OCI-LY7 (cell line): ENCODE data around the gene KIAA0930. TPM values are rescaled to one million over a fixed set of nuclear protein-coding genes. Genes with fewer than 3 reads are reported as not detected.
A peak's percentile ranks its signal among the peaks of the same experiment; 100 is the strongest.

Experiments
- BruUV-seq: library from RNA; stranded (reverse); fragments of 400-500 nt; replicated peaks from 2 replicates; lab custom pipeline; 2021; lab: Mats Ljungman, UMichigan
- CTCF ChIA-PET: fragments of 300-600 bp; sonication (Branson Sonifier 250); formaldehyde crosslinking; loops from one replicate; lab custom pipeline; 2022; ENCODE audit warnings: antibody characterized with exemption; ENCODE audit not compliant: unreplicated experiment; lab: Charles Lee
- POLR2A ChIA-PET: fragments of 300-600 bp; sonication (Branson Sonifier 250); formaldehyde crosslinking; loops from one replicate; lab custom pipeline; 2022; ENCODE audit warnings: antibody characterized with exemption; lab: Charles Lee
- DNase-seq: peaks from one replicate; pipeline ENCODE4 v3.0.0-alpha.2; 2015; ENCODE audit warnings: low spot score
- H2AFZ ChIP-seq: fragments of 200-600 bp; sonication (generic), shearing (Covaris generic); 2 replicates; pipeline ENCODE4 v1.6.1; 2014; ENCODE audit warnings: mild to moderate bottlenecking, antibody characterized with exemption, low read length, moderate library complexity
- H3K27ac ChIP-seq: fragments of 200-600 bp; sonication (generic); 2 replicates; pipeline ENCODE4 v1.5.1; 2014; ENCODE audit warnings: mixed run types, low read depth, mild to moderate bottlenecking, moderate library complexity, low read length, inconsistent platforms; ENCODE audit not compliant: poor library complexity, severe bottlenecking
- H3K36me3 ChIP-seq: fragments of 200-600 bp; sonication (generic); 2 replicates; pipeline ENCODE4 v1.6.1; 2014; ENCODE audit warnings: mild to moderate bottlenecking, antibody characterized with exemption, low read length, moderate library complexity, mixed read lengths; ENCODE audit not compliant: insufficient read depth
- H3K4me1 ChIP-seq: fragments of 200-600 bp; sonication (generic); 2 replicates; pipeline ENCODE4 v1.5.1; 2014; ENCODE audit warnings: mild to moderate bottlenecking, low read length; ENCODE audit not compliant: insufficient read depth, poor library complexity, severe bottlenecking
- H3K4me2 ChIP-seq: fragments of 200-600 bp; sonication (generic); 2 replicates; pipeline ENCODE4 v1.6.1; 2014; ENCODE audit warnings: mild to moderate bottlenecking, low read length
- H3K4me3 ChIP-seq: fragments of 200-600 bp; sonication (generic); 2 replicates; pipeline ENCODE4 v1.5.1; 2014; ENCODE audit warnings: mild to moderate bottlenecking, low read depth, low read length; ENCODE audit not compliant: poor library complexity, severe bottlenecking
- H3K79me2 ChIP-seq: fragments of 200-600 bp; sonication (generic); 2 replicates; pipeline ENCODE4 v1.6.1; 2016; ENCODE audit warnings: low read depth, mild to moderate bottlenecking, low read length, moderate library complexity, mixed read lengths; ENCODE audit not compliant: insufficient read depth
- H3K9me2 ChIP-seq: fragments of 200-600 bp; sonication (generic); 2 replicates; pipeline ENCODE4 v1.6.1; 2016; ENCODE audit warnings: mild to moderate bottlenecking, low read length, mixed read lengths; ENCODE audit not compliant: insufficient read depth
- H3K9me3 ChIP-seq: fragments of 200-600 bp; sonication (generic); 2 replicates; pipeline ENCODE4 v1.6.1; 2014; ENCODE audit warnings: mild to moderate bottlenecking, mixed run types, low read length, mixed read lengths
- H4K20me1 ChIP-seq: fragments of 200-600 bp; sonication (generic); 2 replicates; pipeline ENCODE4 v1.6.1; 2014; ENCODE audit warnings: mild to moderate bottlenecking, antibody characterized with exemption, low read length, moderate library complexity, mixed read lengths; ENCODE audit not compliant: insufficient read depth
- EZH2phosphoT487 ChIP-seq: fragments of 200-600 bp; sonication (generic); IDR thresholded peaks from 2 replicates; pipeline ENCODE4 v1.6.1; 2018; ENCODE audit warnings: low read depth, borderline replicate concordance, mild to moderate bottlenecking, mixed run types, antibody characterized with exemption, low read length, moderate library complexity, mixed read lengths
- intact Hi-C: fragments of 100-400 bp; cut with micrococcal nuclease; formaldehyde crosslinking; loops from one replicate; pipeline ENCODE4 v1.10.0; 2022; ENCODE audit not compliant: unreplicated experiment
- total RNA-seq, 2 experiments: library from RNA; depleted of rRNA in 1 of 2; stranded (reverse); fragments of >200 nt in 1 of 2; shearing (Covaris generic) in 1 of 2; gene quantifications; 2 replicates each; pipeline ENCODE4 v1.2.3, GENCODE V29; 2014 to 2022
- TF ChIP-seq, protein P1 (sequence below): fragments of 200-600 bp; sonication (generic); conservative IDR thresholded peaks from 2 replicates; pipeline ENCODE4 v1.5.1; 2014; ENCODE audit warnings: mild to moderate bottlenecking, antibody characterized with exemption, low read length, moderate library complexity, mixed read lengths

The KIAA0930 gene
- total RNA-seq, 2 experiments from 2014 or later, result 80.7 to 93.9 TPM

DNA sequence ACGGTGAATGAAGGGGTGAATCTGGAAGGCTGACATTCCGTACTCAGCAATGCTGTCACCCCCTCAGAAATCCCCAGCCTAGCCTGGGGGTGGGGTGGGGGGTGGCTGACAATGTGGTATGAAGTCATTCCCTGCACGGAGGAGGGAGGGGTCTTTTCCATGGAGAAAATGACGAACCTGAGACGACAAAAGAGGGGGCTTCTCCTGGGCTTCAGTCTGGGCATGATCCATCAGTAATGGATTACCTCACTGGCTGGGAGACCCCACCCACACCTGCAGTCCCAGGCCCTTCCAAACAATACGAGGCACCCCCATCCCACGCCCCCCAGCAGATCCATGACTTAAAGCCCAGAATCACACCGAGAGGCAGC lies 1.0 kb downstream of the KIAA0930 start:
- Histone ChIP-seq H3K27ac (peak overlapping the region; percentile 51), H4K20me1 (peaks cover 16% of the 10 kb centered on the region), H3K4me3 (peak overlapping the region; percentile 84), H3K79me2 (peaks cover 44% of the 10 kb centered on the region), H3K36me3 (peaks cover 29% of the 10 kb centered on the region; the same call in 1 of the 2 replicates), H3K9me3 (no peaks in the 10 kb centered on the region), H3K4me2 (peak overlapping the region; percentile 89), H3K4me1 (peaks cover 74% of the 10 kb centered on the region), H2AFZ (no peak overlapping the region), H3K9me2 (no peaks in the 10 kb centered on the region)
- intact Hi-C loops, result loop anchor here (10.0 kb wide), 1 partner anchor 75 kb away; the partner anchor contains the start of gene NUP50
- TF ChIP-seq EZH2phosphoT487, result no peak
- TF ChIP-seq, protein P1, sequence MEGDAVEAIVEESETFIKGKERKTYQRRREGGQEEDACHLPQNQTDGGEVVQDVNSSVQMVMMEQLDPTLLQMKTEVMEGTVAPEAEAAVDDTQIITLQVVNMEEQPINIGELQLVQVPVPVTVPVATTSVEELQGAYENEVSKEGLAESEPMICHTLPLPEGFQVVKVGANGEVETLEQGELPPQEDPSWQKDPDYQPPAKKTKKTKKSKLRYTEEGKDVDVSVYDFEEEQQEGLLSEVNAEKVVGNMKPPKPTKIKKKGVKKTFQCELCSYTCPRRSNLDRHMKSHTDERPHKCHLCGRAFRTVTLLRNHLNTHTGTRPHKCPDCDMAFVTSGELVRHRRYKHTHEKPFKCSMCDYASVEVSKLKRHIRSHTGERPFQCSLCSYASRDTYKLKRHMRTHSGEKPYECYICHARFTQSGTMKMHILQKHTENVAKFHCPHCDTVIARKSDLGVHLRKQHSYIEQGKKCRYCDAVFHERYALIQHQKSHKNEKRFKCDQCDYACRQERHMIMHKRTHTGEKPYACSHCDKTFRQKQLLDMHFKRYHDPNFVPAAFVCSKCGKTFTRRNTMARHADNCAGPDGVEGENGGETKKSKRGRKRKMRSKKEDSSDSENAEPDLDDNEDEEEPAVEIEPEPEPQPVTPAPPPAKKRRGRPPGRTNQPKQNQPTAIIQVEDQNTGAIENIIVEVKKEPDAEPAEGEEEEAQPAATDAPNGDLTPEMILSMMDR, result no peak
- CTCF ChIA-PET, result no interaction called here
- POLR2A ChIA-PET, result no interaction called here
- BruUV-seq, result no TSS peak
- no peak for DNase-seq

DNA sequence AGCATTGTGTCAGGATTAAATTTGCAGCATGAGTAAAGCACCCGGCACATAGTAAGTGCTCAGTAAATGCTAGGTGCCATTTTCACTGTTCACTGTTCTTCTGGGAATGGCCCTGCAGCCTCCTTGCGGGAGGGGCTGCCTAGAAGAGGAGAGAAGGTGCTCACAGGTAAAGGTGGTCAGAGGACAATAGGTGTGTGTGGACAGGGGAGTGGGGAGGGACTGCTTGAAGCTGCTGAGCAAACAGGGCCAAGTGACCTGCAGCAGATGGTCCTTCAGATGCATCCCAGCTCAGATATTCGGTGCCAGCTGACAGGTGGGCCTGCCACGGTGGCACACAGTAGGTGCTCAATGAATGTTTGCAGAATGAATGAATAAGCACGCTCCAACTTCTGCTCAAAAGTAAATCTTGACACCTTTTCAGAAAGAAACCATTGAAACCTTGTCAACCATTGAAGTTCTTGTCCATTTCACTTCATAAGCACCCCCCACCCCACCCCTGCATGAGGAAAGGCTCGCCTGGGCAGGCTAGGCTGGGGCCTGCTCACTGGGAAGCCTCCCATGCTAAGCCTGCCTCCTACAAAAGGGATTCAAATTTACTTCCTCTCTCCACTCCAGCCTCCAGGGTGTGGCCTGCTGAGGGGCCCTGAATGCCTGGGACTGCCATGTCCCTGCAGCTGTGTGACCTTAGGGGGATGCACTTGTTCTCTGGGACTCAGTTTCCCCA lies 1.6 kb downstream of the KIAA0930 start:
- BruUV-seq, result no TSS peak
- ChIA-PET POLR2A (no interaction called here), CTCF (no interaction called here)
- peaks cover 78% of the 10 kb centered on the region for H3K4me1 ChIP-seq
- peak overlapping the region; percentile 89 for H3K4me2 ChIP-seq
- H3K4me3 ChIP-seq, result peak overlapping the region; percentile 84
- TF ChIP-seq, protein P1, result no peak
- H3K79me2 ChIP-seq, result peaks cover 50% of the 10 kb centered on the region
- H3K9me3 ChIP-seq, result no peaks in the 10 kb centered on the region
- intact Hi-C loops, result loop anchor here (10.0 kb wide), 1 partner anchor 74 kb away; the partner anchor contains the start of gene NUP50
- H4K20me1 ChIP-seq, result peaks cover 16% of the 10 kb centered on the region
- no peak overlapping the region for H2AFZ ChIP-seq
- no peak for DNase-seq
- peaks cover 34% of the 10 kb centered on the region; the same call in 1 of the 2 replicates for H3K36me3 ChIP-seq
- H3K27ac ChIP-seq, result no peak overlapping the region
- no peaks in the 10 kb centered on the region for H3K9me2 ChIP-seq
